Neural cell (in vitro differentiated cells): ENCODE measurements around the gene NECTIN2.

ENCODE experiments used
- CTCF ChIP-seq: fragments of 450-650 bp; IDR thresholded peaks from 2 replicates; pipeline ENCODE4 v1.5.1; 2014; ENCODE audit warnings: antibody characterized with exemption, mild to moderate bottlenecking, moderate library complexity; ENCODE audit not compliant: poor library complexity, severe bottlenecking
- MXI1 ChIP-seq: fragments of 450-650 bp; conservative IDR thresholded peaks from 2 replicates; pipeline ENCODE4 v1.6.1; 2014; ENCODE audit warnings: antibody characterized with exemption, mild to moderate bottlenecking; ENCODE audit not compliant: poor library complexity, severe bottlenecking
- POLR2AphosphoS5 ChIP-seq: IDR thresholded peaks from 2 replicates; pipeline ENCODE4 v1.6.1; 2012
- RAD21 ChIP-seq: fragments of 450-650 bp; conservative IDR thresholded peaks from 2 replicates; pipeline ENCODE4 v1.6.1; 2014; ENCODE audit warnings: antibody characterized with exemption, mild to moderate bottlenecking, moderate library complexity
- SMC3 ChIP-seq: fragments of 450-650 bp; conservative IDR thresholded peaks from 2 replicates; pipeline ENCODE4 v1.6.1; 2014; ENCODE audit warnings: antibody characterized with exemption, mild to moderate bottlenecking, moderate library complexity; ENCODE audit not compliant: poor library complexity

- TF ChIP-seq CTCF (no peak), MXI1 (no peak), RAD21 (no peak), POLR2AphosphoS5 (no peak), SMC3 (no peak)
Measured at GRCh38 chr19:44909775-44910174, 63.7 kb downstream of the NECTIN2 start.
